ENCODE data around the gene SERP1.

The SERP1 gene

GRCh38 chr3:150540297-150540696, 6.0 kb downstream of the SERP1 start:
- DNase-seq (ENCODE audit: low read depth), result no peak
- H3K4me3 ChIP-seq (ENCODE audit: low read length), result no peak overlapping the region
- TF ChIP-seq CTCF (conservative IDR thresholded peaks at IDR 0.05; ENCODE audit: low read depth, low read length), result no peak

- no peak overlapping the region for H3K4me3 ChIP-seq (ENCODE audit: low read length)
- DNase-seq (ENCODE audit: low read depth), result no peak
- TF ChIP-seq CTCF (conservative IDR thresholded peaks at IDR 0.05; ENCODE audit: low read depth, low read length), result no peak
Observed at GRCh38 chr3:150538324-150539208, 7.7 kb downstream of the SERP1 start.

GRCh38 chr3:150535204-150535603, 11.1 kb downstream of the SERP1 start:
- DNase-seq (ENCODE audit: low read depth), result no peak
- no peak overlapping the region for H3K4me3 ChIP-seq (ENCODE audit: low read length)
- no peak for TF ChIP-seq CTCF (conservative IDR thresholded peaks at IDR 0.05; ENCODE audit: low read depth, low read length)

GRCh38 chr3:150531775-150532174, 14.5 kb downstream of the SERP1 start:
- TF ChIP-seq CTCF (conservative IDR thresholded peaks at IDR 0.05; ENCODE audit: low read depth, low read length), result no peak
- DNase-seq (ENCODE audit: low read depth), result no peak
- no peak overlapping the region for H3K4me3 ChIP-seq (ENCODE audit: low read length)

- TF ChIP-seq CTCF (conservative IDR thresholded peaks at IDR 0.05; ENCODE audit: low read depth, low read length), result peak; percentile 46
- no peak overlapping the region for H3K4me3 ChIP-seq (ENCODE audit: low read length)
- DNase-seq (ENCODE audit: low read depth), result no peak
Observed at GRCh38 chr3:150528354-150528797, 17.9 kb downstream of the SERP1 start.

- TF ChIP-seq CTCF (conservative IDR thresholded peaks at IDR 0.05; ENCODE audit: low read depth, low read length), result no peak
- H3K4me3 ChIP-seq (ENCODE audit: low read length), result no peak overlapping the region
- no peak for DNase-seq (ENCODE audit: low read depth)
Observed at GRCh38 chr3:150527464-150528255, 18.6 kb downstream of the SERP1 start.

All from retinal pigment epithelial cell (primary cell).